ENCODE data around the gene ZER1.
"Not testable (repeated sequence)": the region's sequence is repeated elsewhere in the genome, so short reads cannot be mapped to it uniquely, and the experiment has no call there.

Gene ZER1

DNA sequence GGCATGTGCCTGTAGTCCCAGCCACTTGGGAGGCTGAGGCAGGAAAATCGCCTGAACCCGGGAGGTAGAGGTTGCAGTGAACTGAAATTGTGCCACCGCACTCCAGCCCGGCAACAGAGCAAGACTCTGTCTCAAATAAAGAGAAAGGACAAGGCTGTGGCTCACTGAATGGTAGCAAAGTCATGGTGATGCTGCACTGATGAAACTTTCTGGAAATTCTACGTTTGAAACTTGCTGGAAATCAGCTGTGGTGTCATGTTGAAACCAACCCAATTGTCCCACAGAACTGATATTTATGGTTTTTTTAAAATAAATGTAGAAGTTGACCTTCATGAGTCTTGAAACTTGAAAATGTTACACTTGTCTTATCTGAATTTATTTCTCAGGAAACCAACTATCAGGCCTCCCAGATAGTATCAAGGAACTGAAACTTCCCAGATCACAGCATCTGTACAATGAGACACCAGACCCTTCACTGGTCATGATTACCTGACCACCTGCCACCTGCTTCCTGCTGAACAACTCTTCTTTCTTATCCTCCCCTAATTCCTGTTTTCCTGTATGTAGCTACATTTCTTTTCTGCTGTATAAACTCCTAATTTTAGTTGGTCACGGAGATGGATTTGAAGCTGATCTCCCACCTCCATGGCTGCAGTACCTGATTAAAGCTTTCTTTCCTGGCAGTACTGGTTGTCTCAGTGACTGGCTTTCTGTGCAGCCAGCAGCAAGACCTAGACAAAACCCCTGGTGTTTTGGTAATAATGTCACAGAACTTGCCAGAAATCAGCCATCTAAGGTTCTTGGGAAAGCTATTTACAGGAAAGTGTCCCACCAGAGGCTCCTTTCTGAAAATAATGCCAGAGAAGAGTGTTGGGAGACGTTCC is 9.7 kb upstream of the ZER1 start:
- H3K23ac ChIP-seq (ENCODE audit: low read length): no peak overlapping the region
- no peaks in the 10 kb centered on the region for H3K79me1 ChIP-seq (ENCODE audit: low read length)
- DNase-seq: no peak
- H3K4ac ChIP-seq (ENCODE audit: low read depth, low read length): no peak overlapping the region
- H2BK12ac ChIP-seq (ENCODE audit: low read length): no peak overlapping the region
- no peak overlapping the region for H3K14ac ChIP-seq (ENCODE audit: low read length)
- H3K27me3 ChIP-seq (ENCODE audit: insufficient read depth, low read length): no peaks in the 10 kb centered on the region
- H4K8ac ChIP-seq (ENCODE audit: low read depth, low read length): no peak overlapping the region
- H3K79me2 ChIP-seq (ENCODE audit: control insufficient read depth, insufficient read depth, low read length, poor library complexity): no peaks in the 10 kb centered on the region
- no peaks in the 10 kb centered on the region for H3K36me3 ChIP-seq (ENCODE audit: control insufficient read depth in 1 of 2, insufficient read depth in 2 of 2, low read length in 2 of 2)
- H3K9me3 ChIP-seq (ENCODE audit: insufficient read depth, low read depth, low read length): peaks cover 3% of the 10 kb centered on the region
- no peak overlapping the region for H2AFZ ChIP-seq (ENCODE audit: insufficient read depth, low read length, poor library complexity)
- H3K4me3 ChIP-seq (ENCODE audit: low read depth, low read length): no peak overlapping the region
- no peak overlapping the region for H4K91ac ChIP-seq (ENCODE audit: low read depth, low read length)
- H2AK5ac ChIP-seq (ENCODE audit: low read length): no peak overlapping the region
- H3K4me2 ChIP-seq (ENCODE audit: low read length): no peak overlapping the region
- no peak overlapping the region for H3K18ac ChIP-seq (ENCODE audit: low read length)
- no peak overlapping the region for H3K27ac ChIP-seq (ENCODE audit: low read depth, low read length)
- no peak overlapping the region for H2BK5ac ChIP-seq (ENCODE audit: low read depth, low read length, poor library complexity)
- no peak overlapping the region for H3K9ac ChIP-seq (ENCODE audit: low read length)
- no peak overlapping the region for H2BK120ac ChIP-seq (ENCODE audit: insufficient read depth, low read length, poor library complexity)
- no CpG with 5 or more reads among the region's 7 CpGs for WGBS (ENCODE audit: extremely low coverage, insufficient coverage, insufficient read length)
- H4K12ac ChIP-seq (ENCODE audit: low read depth, low read length): peak overlapping the region; percentile 54
- H3K4me1 ChIP-seq (ENCODE audit: control insufficient read depth in 1 of 2, insufficient read depth in 2 of 2, low read length in 2 of 2): peaks cover 3 to 4% of the 10 kb centered on the region in 2 experiments

DNA sequence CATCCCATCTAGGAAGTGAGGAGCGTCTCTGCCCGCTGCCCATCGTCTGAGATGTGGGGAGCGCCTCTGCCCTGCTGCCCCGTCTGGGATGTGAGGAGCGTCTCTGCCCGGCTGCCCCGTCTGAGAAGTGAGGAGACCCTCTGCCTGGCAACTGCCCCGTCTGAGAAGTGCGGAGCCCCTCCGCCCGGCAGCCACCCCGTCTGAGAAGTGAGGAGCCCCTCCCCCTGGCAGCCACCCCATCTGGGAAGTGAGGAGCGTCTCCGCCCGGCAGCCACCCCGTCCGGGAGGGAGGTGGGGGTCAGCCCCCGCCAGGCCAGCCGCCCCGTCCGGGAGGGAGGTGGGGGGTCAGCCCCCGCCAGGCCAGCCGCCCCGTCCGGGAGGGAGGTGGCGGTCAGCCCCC is 8.4 kb upstream of the ZER1 start:
- not testable (repeated sequence) for H3K27me3 ChIP-seq (ENCODE audit: insufficient read depth, low read length); H3K18ac ChIP-seq (ENCODE audit: low read length); H3K23ac ChIP-seq (ENCODE audit: low read length); H3K14ac ChIP-seq (ENCODE audit: low read length); H3K79me2 ChIP-seq (ENCODE audit: control insufficient read depth, insufficient read depth, low read length, poor library complexity); H2AK5ac ChIP-seq (ENCODE audit: low read length); DNase-seq; H3K9ac ChIP-seq (ENCODE audit: low read length); H3K79me1 ChIP-seq (ENCODE audit: low read length); H2AFZ ChIP-seq (ENCODE audit: insufficient read depth, low read length, poor library complexity); H3K4me3 ChIP-seq (ENCODE audit: low read depth, low read length); H3K4me1 ChIP-seq (ENCODE audit: control insufficient read depth in 1 of 2, insufficient read depth in 2 of 2, low read length in 2 of 2); H3K4ac ChIP-seq (ENCODE audit: low read depth, low read length); H4K91ac ChIP-seq (ENCODE audit: low read depth, low read length); H2BK120ac ChIP-seq (ENCODE audit: insufficient read depth, low read length, poor library complexity); H3K27ac ChIP-seq (ENCODE audit: low read depth, low read length); H3K36me3 ChIP-seq (ENCODE audit: control insufficient read depth in 1 of 2, insufficient read depth in 2 of 2, low read length in 2 of 2); H2BK12ac ChIP-seq (ENCODE audit: low read length); H3K4me2 ChIP-seq (ENCODE audit: low read length); H2BK5ac ChIP-seq (ENCODE audit: low read depth, low read length, poor library complexity); H4K8ac ChIP-seq (ENCODE audit: low read depth, low read length); H4K12ac ChIP-seq (ENCODE audit: low read depth, low read length); H3K9me3 ChIP-seq (ENCODE audit: insufficient read depth, low read depth, low read length)
- WGBS (ENCODE audit: extremely low coverage, insufficient coverage, insufficient read length): no CpG with 5 or more reads among the region's 27 CpGs

DNA sequence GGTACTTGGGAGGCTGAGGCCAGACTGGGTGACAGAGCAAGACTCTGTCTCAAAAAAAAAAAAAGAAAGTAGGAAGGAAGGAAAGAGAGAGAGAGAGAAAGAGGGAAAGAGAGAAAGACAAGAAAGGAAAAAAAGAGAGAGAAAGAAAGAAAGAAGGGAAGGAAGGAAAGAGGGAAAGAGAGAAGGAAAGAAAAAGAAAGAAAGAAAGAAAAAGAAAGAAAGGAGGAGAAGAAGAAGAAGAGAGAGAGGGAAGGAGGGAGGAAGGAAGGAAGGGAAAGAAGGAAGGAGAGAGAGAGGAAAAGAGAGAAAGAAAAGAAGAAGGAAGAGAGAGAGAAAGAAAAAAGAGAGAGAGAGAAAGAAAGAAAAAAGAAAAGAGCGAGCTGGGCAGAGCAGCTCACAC is 3.1 kb upstream of the ZER1 start:
- no CpG with 5 or more reads among the region's 1 CpG for WGBS (ENCODE audit: extremely low coverage, insufficient coverage, insufficient read length)
- Histone ChIP-seq H3K18ac (ENCODE audit: low read length) (no peak overlapping the region), H2AK5ac (ENCODE audit: low read length) (no peak overlapping the region), H3K27ac (ENCODE audit: low read depth, low read length) (no peak overlapping the region), H3K4me2 (ENCODE audit: low read length) (no peak overlapping the region), H2BK12ac (ENCODE audit: low read length) (no peak overlapping the region), H2BK120ac (ENCODE audit: insufficient read depth, low read length, poor library complexity) (no peak overlapping the region), H4K8ac (ENCODE audit: low read depth, low read length) (no peak overlapping the region), H3K36me3 (ENCODE audit: control insufficient read depth in 1 of 2, insufficient read depth in 2 of 2, low read length in 2 of 2) (no peaks in the 10 kb centered on the region), H3K79me1 (ENCODE audit: low read length) (peaks cover 7% of the 10 kb centered on the region), H3K4me1 (ENCODE audit: control insufficient read depth in 1 of 2, insufficient read depth in 2 of 2, low read length in 2 of 2) (no peaks in the 10 kb centered on the region), H3K9ac (ENCODE audit: low read length) (no peak overlapping the region), H3K14ac (ENCODE audit: low read length) (no peak overlapping the region), H3K79me2 (ENCODE audit: control insufficient read depth, insufficient read depth, low read length, poor library complexity) (peaks cover 6% of the 10 kb centered on the region), H4K91ac (ENCODE audit: low read depth, low read length) (no peak overlapping the region), H3K23ac (ENCODE audit: low read length) (no peak overlapping the region), H2BK5ac (ENCODE audit: low read depth, low read length, poor library complexity) (no peak overlapping the region), H3K4me3 (ENCODE audit: low read depth, low read length) (no peak overlapping the region), H3K27me3 (ENCODE audit: insufficient read depth, low read length) (no peaks in the 10 kb centered on the region), H2AFZ (ENCODE audit: insufficient read depth, low read length, poor library complexity) (no peak overlapping the region), H3K9me3 (ENCODE audit: insufficient read depth, low read depth, low read length) (no peaks in the 10 kb centered on the region), H4K12ac (ENCODE audit: low read depth, low read length) (no peak overlapping the region), H3K4ac (ENCODE audit: low read depth, low read length) (no peak overlapping the region)
- DNase-seq: no peak

DNA sequence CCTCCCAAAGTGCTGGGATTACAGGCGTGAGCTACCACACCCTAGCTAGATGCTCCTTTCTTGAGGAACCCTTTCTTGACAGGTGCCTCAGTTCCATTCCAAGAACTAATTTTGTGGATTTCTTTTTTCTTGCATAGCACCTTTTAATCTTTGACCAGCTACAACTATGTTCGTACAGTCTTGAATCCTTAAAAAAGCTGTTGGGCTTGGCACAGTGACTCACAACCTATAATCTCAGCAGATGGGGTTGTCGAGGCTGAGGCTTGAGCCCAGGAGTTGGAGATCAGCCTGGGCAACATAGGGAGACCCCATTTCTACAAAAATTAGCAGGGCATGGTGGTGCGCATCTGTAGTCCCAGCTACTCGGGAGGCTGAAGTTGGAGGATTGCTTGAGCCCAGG is 1.3 kb upstream of the ZER1 start:
- no peaks in the 10 kb centered on the region for H3K9me3 ChIP-seq (ENCODE audit: insufficient read depth, low read depth, low read length)
- no peak overlapping the region for H4K91ac ChIP-seq (ENCODE audit: low read depth, low read length)
- H3K4ac ChIP-seq (ENCODE audit: low read depth, low read length): no peak overlapping the region
- H2AK5ac ChIP-seq (ENCODE audit: low read length): no peak overlapping the region
- H3K9ac ChIP-seq (ENCODE audit: low read length): no peak overlapping the region
- H3K4me1 ChIP-seq (ENCODE audit: control insufficient read depth in 1 of 2, insufficient read depth in 2 of 2, low read length in 2 of 2): no peaks in the 10 kb centered on the region
- no peak overlapping the region for H2BK12ac ChIP-seq (ENCODE audit: low read length)
- no peak overlapping the region for H3K18ac ChIP-seq (ENCODE audit: low read length)
- H3K36me3 ChIP-seq (ENCODE audit: control insufficient read depth in 1 of 2, insufficient read depth in 2 of 2, low read length in 2 of 2): no peaks in the 10 kb centered on the region
- H4K8ac ChIP-seq (ENCODE audit: low read depth, low read length): no peak overlapping the region
- H2BK5ac ChIP-seq (ENCODE audit: low read depth, low read length, poor library complexity): no peak overlapping the region
- no peak overlapping the region for H2BK120ac ChIP-seq (ENCODE audit: insufficient read depth, low read length, poor library complexity)
- H4K12ac ChIP-seq (ENCODE audit: low read depth, low read length): peak overlapping the region; percentile 18
- H2AFZ ChIP-seq (ENCODE audit: insufficient read depth, low read length, poor library complexity): no peak overlapping the region
- H3K23ac ChIP-seq (ENCODE audit: low read length): no peak overlapping the region
- H3K27me3 ChIP-seq (ENCODE audit: insufficient read depth, low read length): no peaks in the 10 kb centered on the region
- peaks cover 7% of the 10 kb centered on the region for H3K79me1 ChIP-seq (ENCODE audit: low read length)
- H3K27ac ChIP-seq (ENCODE audit: low read depth, low read length): no peak overlapping the region
- H3K14ac ChIP-seq (ENCODE audit: low read length): no peak overlapping the region
- no CpG with 5 or more reads among the region's 5 CpGs for WGBS (ENCODE audit: extremely low coverage, insufficient coverage, insufficient read length)
- H3K4me2 ChIP-seq (ENCODE audit: low read length): no peak overlapping the region
- no peak for DNase-seq
- H3K4me3 ChIP-seq (ENCODE audit: low read depth, low read length): no peak overlapping the region
- peaks cover 6% of the 10 kb centered on the region for H3K79me2 ChIP-seq (ENCODE audit: control insufficient read depth, insufficient read depth, low read length, poor library complexity)

Data from trophoblast cell (in vitro differentiated cells and primary cell).